Measurements from ENCODE around the gene PLTP.

PLTP gene

GRCh38 chr20:45867819-45868176, 44.2 kb downstream of the PLTP start:
- no peak for DNase-seq

GRCh38 chr20:45867136-45867818, 44.7 kb downstream of the PLTP start:
- DNase-seq: no peak

GRCh38 chr20:45866454-45866853, 45.5 kb downstream of the PLTP start:
- no peak for DNase-seq

GRCh38 chr20:45863543-45864470, 48.1 kb downstream of the PLTP start:
- no peak for DNase-seq

- no peak for DNase-seq
Measured at GRCh38 chr20:45861221-45862075, 50.5 kb downstream of the PLTP start.

GRCh38 chr20:45860560-45861220, 51.3 kb downstream of the PLTP start:
- no peak for DNase-seq

- no peak for DNase-seq
Measured at GRCh38 chr20:45859916-45860315, 52.0 kb downstream of the PLTP start.

GRCh38 chr20:45857882-45858216, 54.1 kb downstream of the PLTP start:
- no peak for DNase-seq

GRCh38 chr20:45857114-45857881, 54.7 kb downstream of the PLTP start, which contains the start of the genes ACOT8 and ZSWIM3:
TSS of gene ACOT8 (minus strand) at chr20:45857392. CDS start at chr20:45857315, 77 bp downstream.
TSS of gene ZSWIM3 (plus strand) at chr20:45857614. CDS start at chr20:45857826, 212 bp downstream.
- DNase-seq: peak; percentile 92 to 98

GRCh38 chr20:45853484-45853883, 58.5 kb downstream of the PLTP start:
- DNase-seq: no peak

- no peak for DNase-seq
Measured at GRCh38 chr20:45852326-45852725, 59.6 kb downstream of the PLTP start.

GRCh38 chr20:45851501-45851900, 60.5 kb downstream of the PLTP start:
- DNase-seq: no peak

GRCh38 chr20:45850926-45851325, 61.0 kb downstream of the PLTP start:
- no peak for DNase-seq

- DNase-seq: no peak
Measured at GRCh38 chr20:45850238-45850637, 61.7 kb downstream of the PLTP start.

GRCh38 chr20:45848969-45849582, 62.9 kb downstream of the PLTP start:
- no peak for DNase-seq

Measured in cerebellar nuclear complex (tissue), 1 donor.